SK-N-SH (cell line): ENCODE measurements around the gene KRTAP2-3. TPM values are rescaled to one million over a fixed set of nuclear protein-coding genes. Genes with fewer than 3 reads are reported as not detected.
"Not testable (repeated sequence)": the region's sequence is repeated elsewhere in the genome, so short reads cannot be mapped to it uniquely, and the experiment has no call there.

Source experiments
- CTCF ChIA-PET: fragments of 300-600, 350-600 bp; formaldehyde crosslinking; extraction: SDS; loops from one replicate; lab custom pipeline; 2021; lab: Yijun Ruan, JAX
- POLR2A ChIA-PET: fragments of 350-600 bp; sonication (Branson Sonifier 250); formaldehyde crosslinking; extraction: SDS; loops from one replicate; lab custom pipeline; 2020; ENCODE audit warnings: antibody characterized with exemption, inconsistent platforms; lab: Yijun Ruan, JAX
- DNase-seq: peaks from one replicate; pipeline ENCODE4 v3.0.0; 2012
- H2AFZ ChIP-seq: fragments of 200-600 bp; sonication (generic); 2 replicates; pipeline ENCODE4 v1.8.1; 2016; ENCODE audit warnings: antibody characterized with exemption, mild to moderate bottlenecking, low read depth
- H3F3A ChIP-seq: fragments of 200-600 bp; sonication (generic); replicated peaks from 2 replicates; pipeline ENCODE3; 2016; ENCODE audit warnings: antibody characterized with exemption, mild to moderate bottlenecking; ENCODE audit not compliant: insufficient read depth
- H3K27ac ChIP-seq, 2 experiments: fragments of 200-500 bp in 1 of 2; fragments of 200-600 bp in 1 of 2; sonication (Bioruptor generic) in 1 of 2; sonication (generic), shearing (Covaris generic) in 1 of 2; 2 replicates each; pipeline versions ENCODE4 v1.5.1 to v1.6.1; 2014 to 2016; ENCODE audit warnings: low read depth in 2 of 2, inconsistent platforms in 1 of 2, low read length in 1 of 2, mild to moderate bottlenecking in 1 of 2, mixed read lengths in 1 of 2
- H3K27me3 ChIP-seq: fragments of 200-600 bp; sonication (generic), shearing (Covaris generic); 2 replicates; pipeline ENCODE4 v1.6.1; 2016; ENCODE audit warnings: mixed run types; ENCODE audit not compliant: insufficient read depth
- H3K36me3 ChIP-seq, 2 experiments: fragments of 200-500 bp in 1 of 2; fragments of 200-600 bp in 1 of 2; sonication (Bioruptor generic) in 1 of 2; sonication (generic) in 1 of 2; replicated peaks in 1 of 2; 2 replicates each; pipeline versions ENCODE3 to v1.5.1; 2014 to 2016; ENCODE audit warnings: low read length in 1 of 2, mild to moderate bottlenecking in 1 of 2; ENCODE audit not compliant: insufficient read depth in 2 of 2, control insufficient read depth in 1 of 2
- H3K4me1 ChIP-seq, 2 experiments: fragments of 200-500 bp in 1 of 2; fragments of 200-600 bp in 1 of 2; sonication (Bioruptor generic) in 1 of 2; sonication (generic), shearing (Covaris generic) in 1 of 2; 2 replicates each; pipeline versions ENCODE4 v1.5.1 to v1.6.1; 2014 to 2016; ENCODE audit warnings: low read depth in 1 of 2, low read length in 1 of 2, mixed run types in 1 of 2; ENCODE audit not compliant: insufficient read depth in 2 of 2, control insufficient read depth in 1 of 2
- H3K4me2 ChIP-seq: fragments of 200-600 bp; sonication (generic), shearing (Covaris generic); 2 replicates; pipeline ENCODE4 v1.6.1; 2017; ENCODE audit warnings: mixed run types
- H3K4me3 ChIP-seq, 2 experiments: fragments of 200-500 bp in 1 of 2; fragments of 200-600 bp in 1 of 2; sonication (Bioruptor generic) in 1 of 2; sonication (generic), shearing (Covaris generic) in 1 of 2; 2 replicates each; pipeline versions ENCODE4 v1.5.1 to v1.8.1; 2014 to 2016; ENCODE audit warnings: low read depth in 2 of 2, inconsistent platforms in 1 of 2, low read length in 1 of 2, mild to moderate bottlenecking in 1 of 2, mixed read lengths in 1 of 2, moderate library complexity in 1 of 2
- H3K79me2 ChIP-seq: fragments of 200-600 bp; sonication (generic); 2 replicates; pipeline ENCODE4 v1.8.1; 2017; ENCODE audit warnings: mild to moderate bottlenecking; ENCODE audit not compliant: insufficient read depth
- H3K9ac ChIP-seq: fragments of 200-600 bp; sonication (generic); 2 replicates; pipeline ENCODE4 v1.6.1; 2017; ENCODE audit warnings: mixed run types
- H3K9me2 ChIP-seq: fragments of 200-600 bp; sonication (generic); 2 replicates; pipeline ENCODE4 v1.6.1; 2017; ENCODE audit warnings: mixed run types
- H3K9me3 ChIP-seq: fragments of 200-600 bp; sonication (generic); 2 replicates; pipeline ENCODE4 v1.6.1; 2017; ENCODE audit warnings: mixed run types, mild to moderate bottlenecking, moderate library complexity
- H4K20me1 ChIP-seq: fragments of 200-600 bp; sonication (generic); 2 replicates; pipeline ENCODE4 v1.6.1; 2017; ENCODE audit warnings: mild to moderate bottlenecking, mixed run types; ENCODE audit not compliant: insufficient read depth
- EP300 ChIP-seq, 2 experiments: IDR thresholded peaks; 2 replicates each; pipeline versions ENCODE4 v1.4.0 to v1.6.1; 2012; ENCODE audit warnings: borderline replicate concordance in 1 of 2, low read depth in 1 of 2, low read length in 1 of 2
- EZH2phosphoT487 ChIP-seq: fragments of 200-600 bp; sonication (generic); IDR thresholded peaks from 2 replicates; pipeline ENCODE4 v1.6.1; 2017; ENCODE audit warnings: low read depth, mixed run types, mild to moderate bottlenecking, antibody characterized with exemption, moderate library complexity, borderline replicate concordance
- FOSL2 ChIP-seq: IDR thresholded peaks from 2 replicates; pipeline ENCODE4 v1.4.0; 2012; ENCODE audit warnings: low read depth, mild to moderate bottlenecking, moderate library complexity, borderline replicate concordance
- JUND ChIP-seq: IDR thresholded peaks from 2 replicates; pipeline ENCODE4 v1.4.0; 2012
- NFIC ChIP-seq: IDR thresholded peaks from 2 replicates; pipeline ENCODE4 v1.4.0; 2012; ENCODE audit warnings: borderline replicate concordance
- REST ChIP-seq: IDR thresholded peaks from 2 replicates; pipeline ENCODE4 v1.6.1; 2012; ENCODE audit warnings: mild to moderate bottlenecking, low read depth, low read length, moderate library complexity
- SMC3 ChIP-seq: IDR thresholded peaks from 2 replicates; pipeline ENCODE4 v1.6.1; 2012; ENCODE audit warnings: low read depth, low read length, improper control_type of control experiment
- TCF12 ChIP-seq: IDR thresholded peaks from 2 replicates; pipeline ENCODE4 v1.4.0; 2012
- WGBS: methylation state at CpG from one replicate; pipeline ENCODE4 v1.1.6; 2017; ENCODE audit warnings: low lambda C conversion rate; 5-methylcytosine and 5-hydroxymethylcytosine counted together
- polyA plus RNA-seq, 3 experiments: library from polyadenylated mRNA; depleted of rRNA; stranded (reverse); fragments of >200 nt; gene quantifications; 2 replicates each; pipeline ENCODE4 v1.2.3, GENCODE V29; 2012
- TF ChIP-seq, protein P1 (sequence below): fragments of 150-350 bp; IDR thresholded peaks from 2 replicates; pipeline ENCODE4 v1.6.1; 2017; ENCODE audit warnings: antibody characterized with exemption, low read length, low read depth, borderline replicate concordance
- TF ChIP-seq, protein P2 (sequence below): IDR thresholded peaks from 2 replicates; pipeline ENCODE4; 2012

Gene KRTAP2-3
- polyA plus RNA-seq, 1 of the 3 experiments (the other 2 are of a cell fraction): 0.39 TPM

DNA sequence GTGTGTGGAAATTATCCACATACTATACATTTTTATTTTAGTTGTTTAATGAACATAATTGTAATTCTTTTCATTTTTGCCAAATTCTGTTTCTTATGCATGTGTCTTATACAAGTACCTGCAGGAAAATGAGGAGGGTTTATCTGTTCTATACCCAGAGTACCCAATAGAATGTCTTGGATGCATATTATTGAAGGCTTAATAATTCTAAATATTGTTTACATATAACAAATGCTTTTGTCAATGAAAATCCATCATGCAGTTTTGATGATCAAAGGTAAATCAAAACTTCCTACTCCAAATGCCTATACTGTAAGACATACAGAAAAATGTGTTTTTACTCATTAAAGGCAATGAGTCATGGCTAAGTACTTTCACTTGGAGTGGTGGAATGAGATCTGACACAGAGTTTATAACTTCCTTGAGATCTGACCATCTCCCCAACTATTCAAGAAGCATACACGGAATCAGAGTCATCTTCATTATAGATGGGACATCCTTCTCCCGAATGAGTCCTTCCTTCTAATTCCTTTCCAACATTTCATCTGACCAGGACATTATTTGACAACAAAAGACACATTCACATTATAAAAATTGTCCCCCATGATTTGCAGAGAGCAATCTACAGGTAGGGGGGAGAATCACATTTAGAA is 44.6 kb upstream of the KRTAP2-3 start:
- H3K36me3 ChIP-seq, POLR2A ChIA-PET: not testable (repeated sequence)
- WGBS: 2% methylated on average over 2 of the region's 2 CpGs

GRCh38 chr17:41103896-41104295 is 44.0 kb upstream of the KRTAP2-3 start:
- Histone ChIP-seq H3K27me3 (no peaks in the 10 kb centered on the region), H3K36me3 (no peaks in the 10 kb centered on the region), H3K4me2 (no peak overlapping the region), H3K27ac (no peak overlapping the region), H3K9ac (no peak overlapping the region), H3K4me1 (peaks cover 0 to 3% of the 10 kb centered on the region in 2 experiments; a peak in 1 of 4 replicates), H3K4me3 (no peak overlapping the region), H3K9me3 (no peaks in the 10 kb centered on the region), H2AFZ (no peak overlapping the region), H3K79me2 (no peaks in the 10 kb centered on the region), H3F3A (peaks cover 5% of the 10 kb centered on the region), H4K20me1 (no peaks in the 10 kb centered on the region), H3K9me2 (no peaks in the 10 kb centered on the region)
- TF ChIP-seq JUND (no peak), SMC3 (no peak)
- TF ChIP-seq, protein P1, sequence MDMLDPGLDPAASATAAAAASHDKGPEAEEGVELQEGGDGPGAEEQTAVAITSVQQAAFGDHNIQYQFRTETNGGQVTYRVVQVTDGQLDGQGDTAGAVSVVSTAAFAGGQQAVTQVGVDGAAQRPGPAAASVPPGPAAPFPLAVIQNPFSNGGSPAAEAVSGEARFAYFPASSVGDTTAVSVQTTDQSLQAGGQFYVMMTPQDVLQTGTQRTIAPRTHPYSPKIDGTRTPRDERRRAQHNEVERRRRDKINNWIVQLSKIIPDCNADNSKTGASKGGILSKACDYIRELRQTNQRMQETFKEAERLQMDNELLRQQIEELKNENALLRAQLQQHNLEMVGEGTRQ: no peak
- ChIA-PET POLR2A (no interaction called here), CTCF (no interaction called here)
- 55% methylated on average over 1 of the region's 1 CpG for WGBS
- no peak for DNase-seq

More for the DNA sequence above, 44.6 kb upstream of the KRTAP2-3 start:
- H3F3A ChIP-seq, H4K20me1 ChIP-seq, H3K9me3 ChIP-seq, H2AFZ ChIP-seq, H3K27ac ChIP-seq, H3K9me2 ChIP-seq, DNase-seq, H3K4me1 ChIP-seq, CTCF ChIA-PET, H3K27me3 ChIP-seq, H3K9ac ChIP-seq, H3K4me3 ChIP-seq, H3K79me2 ChIP-seq: not testable (repeated sequence)
- peak overlapping the region; percentile 40; the same call in 1 of the 2 replicates for H3K4me2 ChIP-seq
- TF ChIP-seq, protein P2, sequence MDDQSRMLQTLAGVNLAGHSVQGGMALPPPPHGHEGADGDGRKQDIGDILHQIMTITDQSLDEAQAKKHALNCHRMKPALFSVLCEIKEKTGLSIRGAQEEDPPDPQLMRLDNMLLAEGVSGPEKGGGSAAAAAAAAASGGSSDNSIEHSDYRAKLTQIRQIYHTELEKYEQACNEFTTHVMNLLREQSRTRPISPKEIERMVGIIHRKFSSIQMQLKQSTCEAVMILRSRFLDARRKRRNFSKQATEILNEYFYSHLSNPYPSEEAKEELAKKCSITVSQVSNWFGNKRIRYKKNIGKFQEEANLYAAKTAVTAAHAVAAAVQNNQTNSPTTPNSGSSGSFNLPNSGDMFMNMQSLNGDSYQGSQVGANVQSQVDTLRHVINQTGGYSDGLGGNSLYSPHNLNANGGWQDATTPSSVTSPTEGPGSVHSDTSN: peak; percentile 37; the same call in 1 of the 2 replicates
- TF ChIP-seq FOSL2 (peak; percentile 35; the same call in 1 of the 2 replicates), JUND (peak; percentile 39), EP300 (IDR thresholded peaks at IDR 0.05; ENCODE audit: borderline replicate concordance in 1 of 2, low read depth in 1 of 2, low read length in 1 of 2) (0 out of 4 replicates have a peak, but pooled peaks of 1 of the 2 experiments have one; percentile 16), TCF12 (0 out of 2 replicates have a peak, but pooled peaks have one; percentile 21)

- H3K9me2 ChIP-seq: no peaks in the 10 kb centered on the region
- no peaks in the 10 kb centered on the region for H4K20me1 ChIP-seq
- CTCF ChIA-PET: no interaction called here
- POLR2A ChIA-PET: no interaction called here
- H3K9me3 ChIP-seq: no peaks in the 10 kb centered on the region
- peaks cover 9% of the 10 kb centered on the region for H3F3A ChIP-seq
- no peak for DNase-seq
- no peak within 1 kb of the TSS for H3K4me2 ChIP-seq
- no peaks in the 10 kb centered on the region for H3K27me3 ChIP-seq
- no peak within 1 kb of the TSS for H3K4me3 ChIP-seq
- H2AFZ ChIP-seq: no peak within 1 kb of the TSS
- H3K79me2 ChIP-seq: no peaks in the 10 kb centered on the region
- peaks cover 0 to 5% of the 10 kb centered on the region in 2 experiments; a peak in 1 of 4 replicates for H3K4me1 ChIP-seq
- H3K27ac ChIP-seq: no peak within 1 kb of the TSS
- H3K36me3 ChIP-seq: no peaks in the 10 kb centered on the region
- 35% methylated on average over 9 of the region's 10 CpGs for WGBS
- no peak within 1 kb of the TSS for H3K9ac ChIP-seq
- no peak for TF ChIP-seq JUND
- TF ChIP-seq NFIC: no peak
- TF ChIP-seq, protein P1: no peak
- TF ChIP-seq TCF12: no peak
- TF ChIP-seq, protein P2: no peak
- no peak for TF ChIP-seq EZH2phosphoT487
- TF ChIP-seq REST: no peak
These were observed 41.8 kb upstream of the KRTAP2-3 start, which contains the start of gene KRTAP4-16 for GRCh38 chr17:41101586-41102259. KRTAP4-16 (minus strand) TSS chr17:41102209; CDS start chr17:41102209, 0 bp downstream.
